HepG2 (cell line): ENCODE measurements around the gene SLC22A14. TPM values are rescaled to one million over a fixed set of nuclear protein-coding genes. Genes with fewer than 3 reads are reported as not detected.

Source experiments
- ATAC-seq: fragments of 200-7000 bp; cut with Tn5 transposase; 3 replicates; pipeline ENCODE4 v1.9.1; 2020; ENCODE audit warnings: mild to moderate bottlenecking, moderate library complexity
- BruUV-seq: library from RNA; stranded (reverse); fragments of 400-500 nt; replicated peaks from 2 replicates; lab custom pipeline; 2021; lab: Mats Ljungman, UMichigan
- CTCF ChIA-PET: fragments of 300-600 bp; formaldehyde crosslinking; extraction: SDS; loops from one replicate; lab custom pipeline; 2021; ENCODE audit warnings: low total read pairs, inconsistent platforms, low intra/inter-chr PET ratio; lab: Yijun Ruan, JAX
- POLR2A ChIA-PET: fragments of 350-600 bp; sonication (Branson Sonifier 250); formaldehyde crosslinking; loops from one replicate; lab custom pipeline; 2020; ENCODE audit warnings: antibody characterized with exemption, inconsistent platforms; lab: Yijun Ruan, JAX
- DNase-seq: peaks from one replicate; pipeline ENCODE4 v3.0.0-alpha.2; 2015; ENCODE audit warnings: low spot score
- FAIRE-seq: peaks from 3 replicates; lab custom pipeline; 2011; peaks lifted over from hg19 to GRCh38; lab: Jason Lieb, UNC
- H2AFZ ChIP-seq: one replicate; pipeline ENCODE4 v1.6.1; 2011; ENCODE audit warnings: low read length, inconsistent platforms
- H3K27ac ChIP-seq: fragments of 300-600 bp; 3 replicates; pipeline ENCODE4 v1.8.0; 2011; ENCODE audit warnings: mixed run types, mild to moderate bottlenecking, mixed read lengths, low read length, inconsistent platforms; ENCODE audit not compliant: insufficient read depth; ENCODE audit errors: extremely low read length
- H3K27me3 ChIP-seq, 2 experiments: fragments of 200-600 bp in 1 of 2; 2 replicates in 1 of 2; 3 replicates in 1 of 2; pipeline versions ENCODE4 v1.6.0 to v1.8.0; 2011; ENCODE audit warnings: low read length in 2 of 2, mild to moderate bottlenecking in 2 of 2, moderate library complexity in 2 of 2, inconsistent platforms in 1 of 2; ENCODE audit not compliant: insufficient read depth in 2 of 2, control insufficient read depth in 1 of 2
- H3K36me3 ChIP-seq, 2 experiments: fragments of 200-600 bp in 1 of 2; replicated peaks in 1 of 2; 2 replicates in 1 of 2; 3 replicates in 1 of 2; pipeline versions ENCODE4 v1.5.1 to v1.8.0; 2011; ENCODE audit warnings: low read length in 2 of 2, inconsistent platforms in 1 of 2; ENCODE audit not compliant: insufficient read depth in 2 of 2, control insufficient read depth in 1 of 2
- H3K4me1 ChIP-seq: 2 replicates; pipeline ENCODE4 v1.5.1; 2012; ENCODE audit warnings: low read length, inconsistent platforms; ENCODE audit not compliant: insufficient read depth
- H3K4me2 ChIP-seq: 2 replicates; pipeline ENCODE4 v1.6.0; 2011; ENCODE audit warnings: low read depth, low read length, inconsistent platforms
- H3K4me3 ChIP-seq, 3 experiments: fragments of 200-600 bp in 1 of 3; sonication (generic), shearing (Covaris generic) in 1 of 3; replicated peaks in 1 of 3; 2 replicates each; pipeline ENCODE4 v1.5.1; 2011 to 2016; ENCODE audit warnings: low read length in 3 of 3, inconsistent platforms in 2 of 3, low read depth in 2 of 3, mild to moderate bottlenecking in 2 of 3, control low read depth in 1 of 3, mixed read lengths in 1 of 3; ENCODE audit not compliant: insufficient read depth in 1 of 3
- H3K79me2 ChIP-seq: one replicate; pipeline ENCODE4 v1.6.1; 2011; ENCODE audit warnings: low read length, inconsistent platforms; ENCODE audit not compliant: insufficient read depth
- H3K9ac ChIP-seq: 2 replicates; pipeline ENCODE4 v1.6.0; 2011; ENCODE audit warnings: mild to moderate bottlenecking, low read depth, low read length, inconsistent platforms; ENCODE audit not compliant: insufficient read depth
- H3K9me3 ChIP-seq: 2 replicates; pipeline ENCODE4 v1.5.1; 2012; ENCODE audit warnings: mild to moderate bottlenecking, low read length
- H4K20me1 ChIP-seq: 2 replicates; pipeline ENCODE4 v1.6.0; 2011; ENCODE audit warnings: inconsistent platforms, mild to moderate bottlenecking, low read length, moderate library complexity; ENCODE audit not compliant: insufficient read depth
- ERF ChIP-seq: IDR thresholded peaks from 2 replicates; pipeline ENCODE4 v1.6.1; 2018; ENCODE audit warnings: missing biosample characterization, missing genetic modification reagents
- HOXD1 ChIP-seq: sonication (generic); formaldehyde crosslinking; IDR thresholded peaks from 2 replicates; pipeline ENCODE4 v1.5.0; 2020; ENCODE audit warnings: missing genetic modification reagents
- LCORL ChIP-seq, 2 experiments: fragments of 450-650 bp in 1 of 2; sonication (generic) in 1 of 2; formaldehyde crosslinking in 1 of 2; IDR thresholded peaks; 2 replicates each; pipeline versions ENCODE4 v1.5.0 to v1.6.1; 2017 to 2020; ENCODE audit warnings: antibody characterized with exemption in 1 of 2, missing genetic modification reagents in 1 of 2
- PRDM10 ChIP-seq: sonication (generic); formaldehyde crosslinking; IDR thresholded peaks from 2 replicates; pipeline ENCODE4 v1.4.0; 2020; ENCODE audit warnings: low read depth, missing genetic modification reagents
- RFXAP ChIP-seq: sonication (generic); formaldehyde crosslinking; IDR thresholded peaks from 2 replicates; pipeline ENCODE4 v1.4.0; 2020; ENCODE audit warnings: missing genetic modification reagents, borderline replicate concordance
- RXRB ChIP-seq: IDR thresholded peaks from 2 replicates; pipeline ENCODE4 v1.6.1; 2016; ENCODE audit warnings: borderline replicate concordance, missing genetic modification reagents, missing compliant biosample characterization
- SIN3B ChIP-seq: fragments of 150-350 bp; IDR thresholded peaks from 2 replicates; pipeline ENCODE4 v1.6.1; 2014; ENCODE audit warnings: low read length
- TAF1 ChIP-seq: sonication (generic); formaldehyde crosslinking; IDR thresholded peaks from 2 replicates; pipeline ENCODE4 v1.4.0; 2020; ENCODE audit warnings: missing genetic modification reagents
- THRA ChIP-seq: sonication (generic); formaldehyde crosslinking; IDR thresholded peaks from 2 replicates; pipeline ENCODE4 v1.4.0; 2020; ENCODE audit warnings: missing genetic modification reagents, borderline replicate concordance
- ZBTB39 ChIP-seq: sonication (generic); formaldehyde crosslinking; IDR thresholded peaks from 2 replicates; pipeline ENCODE4 v1.5.0; 2020; ENCODE audit warnings: missing genetic modification reagents
- ZNF143 ChIP-seq: sonication (generic); formaldehyde crosslinking; IDR thresholded peaks from 2 replicates; pipeline ENCODE4 v1.4.0; 2020; ENCODE audit warnings: missing genetic modification reagents
- ZNF614 ChIP-seq: IDR thresholded peaks from 2 replicates; pipeline ENCODE4 v1.6.1; 2018; ENCODE audit warnings: missing biosample characterization, missing genetic modification reagents, inconsistent platforms, borderline replicate concordance
- ZNF746 ChIP-seq: sonication (generic); formaldehyde crosslinking; IDR thresholded peaks from 2 replicates; pipeline ENCODE4 v1.8.0; 2022; ENCODE audit warnings: mild to moderate bottlenecking, missing genetic modification reagents
- ZNF768 ChIP-seq: sonication (generic); formaldehyde crosslinking; IDR thresholded peaks from 2 replicates; pipeline ENCODE4 v1.4.0; 2020; ENCODE audit warnings: missing genetic modification reagents
- in situ Hi-C: cut with HindIII; loops from 2 replicates; pipeline ENCODE4 v1.10.0; 2017; ENCODE audit warnings: low pct_unique_long_range_greater_than_20kb; ENCODE audit not compliant: extremely low pct_ligation_motif_present
- intact Hi-C: fragments of 100-400 bp; cut with micrococcal nuclease; formaldehyde crosslinking; loops from one replicate; pipeline ENCODE4 v1.10.0; 2022; ENCODE audit not compliant: unreplicated experiment
- polyA plus RNA-seq, 8 experiments: library from polyadenylated mRNA; depleted of rRNA in 3 of 8; stranded (reverse) in 7 of 8; unstranded in 1 of 8; fragments of >200 nt; fragmentation: Illumina TruSeq in 4 of 8; extraction: Trizol in 4 of 8; gene quantifications; 2 replicates each; pipeline versions ENCODE4 v1.2.1 to v1.2.3, GENCODE V29; 2011 to 2016; ENCODE audit warnings: low read depth in 4 of 8, missing spikeins in 1 of 8, mixed read lengths in 1 of 8; ENCODE audit not compliant: insufficient read depth in 1 of 8
- total RNA-seq, 5 experiments: library from RNA; depleted of rRNA; stranded (reverse); fragments of >200 nt; fragmentation: Illumina TruSeq; extraction: Trizol; gene quantifications; 2 replicates each; pipeline ENCODE4 v1.2.3, GENCODE V29; 2016; ENCODE audit warnings: low read depth in 1 of 5

The SLC22A14 gene
- total and polyA plus RNA-seq, 2 of the 13 experiments (the other 11 are each of a cell fraction or from before 2014, with no cell fraction given), result 0.03 TPM; not detected in 1

- intact Hi-C loops (no loop called here), in situ Hi-C loops (no loop called here)
- no peak overlapping the region for H3K4me2 ChIP-seq
- no peak overlapping the region for H3K9ac ChIP-seq
- no peak overlapping the region for H2AFZ ChIP-seq
- no peaks in the 10 kb centered on the region for H3K79me2 ChIP-seq
- no peaks in the 10 kb centered on the region for H3K9me3 ChIP-seq
- POLR2A ChIA-PET, result no interaction called here
- no peaks in the 10 kb centered on the region for H3K27me3 ChIP-seq
- FAIRE-seq (no peak), ATAC-seq (no peak), DNase-seq (no peak)
- H3K4me3 ChIP-seq, result no peak overlapping the region
- H3K4me1 ChIP-seq, result no peaks in the 10 kb centered on the region
- peaks cover 5 to 65% of the 10 kb centered on the region in 2 experiments for H3K36me3 ChIP-seq
- CTCF ChIA-PET, result no interaction called here
- H4K20me1 ChIP-seq, result no peaks in the 10 kb centered on the region
- BruUV-seq, result no TSS peak
- no peak overlapping the region for H3K27ac ChIP-seq
- TF ChIP-seq RFXAP (CRISPR knock-in tag) (no peak), HOXD1 (CRISPR knock-in tag) (no peak), PRDM10 (no peak), RXRB (CRISPR knock-in tag) (no peak), TAF1 (CRISPR knock-in tag) (no peak), ERF (no peak), ZBTB39 (CRISPR knock-in tag) (no peak), ZNF143 (no peak), ZNF768 (CRISPR knock-in tag) (no peak), SIN3B (no peak), ZNF746 (no peak), ZNF614 (CRISPR knock-in tag) (no peak), THRA (CRISPR knock-in tag) (no peak), LCORL (IDR thresholded peaks at IDR 0.05) (no peak), LCORL (CRISPR knock-in tag; IDR thresholded peaks at IDR 0.05) (no peak)
These were observed 46.6 kb upstream of the SLC22A14 start for GRCh38 chr3:38235466-38235865.
